PFSK-1 (cell line): ENCODE measurements around the gene SMARCA4.

Experiments used
- POLR2AphosphoS5 ChIP-seq: IDR thresholded peaks from 2 replicates; pipeline ENCODE4 v1.6.1; 2012; ENCODE audit warnings: low read depth, mild to moderate bottlenecking, control low read depth, low read length, moderate library complexity
- REST ChIP-seq, 2 experiments: IDR thresholded peaks; 2 replicates each; pipeline versions ENCODE4 v1.6.1 to v1.8.0; 2011 to 2012; ENCODE audit warnings: low read depth in 2 of 2, low read length in 2 of 2, control low read depth in 1 of 2, inconsistent platforms in 1 of 2, mild to moderate bottlenecking in 1 of 2, moderate library complexity in 1 of 2; ENCODE audit not compliant: insufficient read depth in 1 of 2
- SIN3A ChIP-seq: IDR thresholded peaks from 2 replicates; pipeline ENCODE4 v1.6.1; 2012; ENCODE audit warnings: mild to moderate bottlenecking, low read length, moderate library complexity, borderline replicate concordance; ENCODE audit not compliant: insufficient read depth

- TF ChIP-seq REST (IDR thresholded peaks at IDR 0.05; ENCODE audit: insufficient read depth in 1 of 2, low read depth in 2 of 2, low read length in 2 of 2) (peak in 1 of 2 experiments; percentile 42; a peak in 1 of 4 replicates), SIN3A (no peak), POLR2AphosphoS5 (peak; percentile 94)
These were observed at the start of gene SMARCA4 for GRCh38 chr19:10960314-10961072.
